GM10266 (cell line): ENCODE measurements around the gene ACE.

Experiments used
- DNase-seq: peaks from one replicate; pipeline ENCODE4 v3.0.0; 2012; ENCODE audit errors: extremely low spot score
- CTCF ChIP-seq: IDR thresholded peaks from 2 replicates; pipeline ENCODE4 v1.5.1; 2012; ENCODE audit warnings: mild to moderate bottlenecking, low read depth; ENCODE audit not compliant: control insufficient read depth, insufficient read depth; ENCODE audit errors: missing control alignments

The ACE gene

GRCh38 chr17:63519116-63519881 is 42.4 kb downstream of the ACE start:
- DNase-seq = no peak
- no peak for TF ChIP-seq CTCF

- TF ChIP-seq CTCF = no peak
- DNase-seq = no peak
Measured at GRCh38 chr17:63519972-63520882, 43.4 kb downstream of the ACE start.

GRCh38 chr17:63523253-63523855 is 46.5 kb downstream of the ACE start, which contains the start of gene KCNH6:
Gene KCNH6, plus strand, starts transcription at chr17:63523358. Its CDS starts 56 bp downstream, at chr17:63523414.
- TF ChIP-seq CTCF = no peak
- DNase-seq = no peak

- DNase-seq = no peak
- TF ChIP-seq CTCF = no peak
Measured at GRCh38 chr17:63524051-63524450, 47.2 kb downstream of the ACE start.

- no peak for DNase-seq
- no peak for TF ChIP-seq CTCF
Measured at GRCh38 chr17:63525190-63525946, 48.5 kb downstream of the ACE start.

- TF ChIP-seq CTCF = no peak
- no peak for DNase-seq
Measured at GRCh38 chr17:63526861-63527260, 50.0 kb downstream of the ACE start.
